Measurements from ENCODE around the gene MAOB. TPM values are rescaled to one million over a fixed set of nuclear protein-coding genes. Genes with fewer than 3 reads are reported as not detected.
"Not testable (repeated sequence)": the region's sequence is repeated elsewhere in the genome, so short reads cannot be mapped to it uniquely, and the experiment has no call there.

The MAOB gene
- total RNA-seq, 1 experiment from 2014 or later, result 0.34 TPM

DNA sequence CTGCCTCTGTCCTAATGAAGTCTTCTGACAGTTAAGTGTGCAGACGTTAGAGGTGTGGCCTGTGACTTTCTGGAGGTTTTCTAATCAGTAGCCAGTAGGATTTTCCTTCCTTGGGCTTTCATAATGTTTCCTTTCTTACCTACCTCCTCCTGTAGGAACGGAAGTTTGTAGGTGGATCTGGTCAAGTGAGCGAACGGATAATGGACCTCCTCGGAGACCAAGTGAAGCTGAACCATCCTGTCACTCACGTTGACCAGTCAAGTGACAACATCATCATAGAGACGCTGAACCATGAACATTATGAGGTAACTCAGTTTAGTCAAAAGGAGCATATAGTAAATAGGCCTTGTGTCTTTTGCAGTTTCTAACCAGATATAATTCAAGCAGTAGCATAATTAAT is 151.2 kb downstream of the MAOB start:
- intact Hi-C loops (cut with micrococcal nuclease; ENCODE audit: unreplicated experiment), result no loop called here
- ChIA-PET CTCF (no interaction called here), POLR2A (no interaction called here)
- Histone ChIP-seq H3K27me3 (replicated peaks; ENCODE audit: control insufficient read depth, insufficient read depth, low read length) (no peaks in the 10 kb centered on the region), H3K4me1 (no peaks in the 10 kb centered on the region), H3K36me3 (ENCODE audit: control insufficient read depth, insufficient read depth, low read length) (no peaks in the 10 kb centered on the region), H3K9me3 (no peaks in the 10 kb centered on the region), H3K4me3 (ENCODE audit: low read depth, low read length) (no peak overlapping the region)
- Mint-ChIP-seq H3K9me3 (ENCODE audit: unreplicated experiment) (no peaks in the 10 kb centered on the region), H3K36me3 (ENCODE audit: insufficient read depth, unreplicated experiment) (no peaks in the 10 kb centered on the region), H3K4me1 (ENCODE audit: low read depth, unreplicated experiment) (no peaks in the 10 kb centered on the region), H3K4me3 (ENCODE audit: unreplicated experiment) (no peak overlapping the region), H3K27me3 (ENCODE audit: insufficient read depth, unreplicated experiment) (no peaks in the 10 kb centered on the region), H3K27ac (ENCODE audit: unreplicated experiment) (no peak overlapping the region)
- no peak for DNase-seq
- TF ChIP-seq, protein P1, sequence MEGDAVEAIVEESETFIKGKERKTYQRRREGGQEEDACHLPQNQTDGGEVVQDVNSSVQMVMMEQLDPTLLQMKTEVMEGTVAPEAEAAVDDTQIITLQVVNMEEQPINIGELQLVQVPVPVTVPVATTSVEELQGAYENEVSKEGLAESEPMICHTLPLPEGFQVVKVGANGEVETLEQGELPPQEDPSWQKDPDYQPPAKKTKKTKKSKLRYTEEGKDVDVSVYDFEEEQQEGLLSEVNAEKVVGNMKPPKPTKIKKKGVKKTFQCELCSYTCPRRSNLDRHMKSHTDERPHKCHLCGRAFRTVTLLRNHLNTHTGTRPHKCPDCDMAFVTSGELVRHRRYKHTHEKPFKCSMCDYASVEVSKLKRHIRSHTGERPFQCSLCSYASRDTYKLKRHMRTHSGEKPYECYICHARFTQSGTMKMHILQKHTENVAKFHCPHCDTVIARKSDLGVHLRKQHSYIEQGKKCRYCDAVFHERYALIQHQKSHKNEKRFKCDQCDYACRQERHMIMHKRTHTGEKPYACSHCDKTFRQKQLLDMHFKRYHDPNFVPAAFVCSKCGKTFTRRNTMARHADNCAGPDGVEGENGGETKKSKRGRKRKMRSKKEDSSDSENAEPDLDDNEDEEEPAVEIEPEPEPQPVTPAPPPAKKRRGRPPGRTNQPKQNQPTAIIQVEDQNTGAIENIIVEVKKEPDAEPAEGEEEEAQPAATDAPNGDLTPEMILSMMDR (IDR thresholded peaks at IDR 0.05; ENCODE audit: insufficient read depth in 1 of 2, low read depth in 1 of 2, low read length in 1 of 2, severe bottlenecking in 1 of 2, unreplicated experiment in 1 of 2), result no peak
- no TSS peak for BruUV-seq (replicated peaks)

DNA sequence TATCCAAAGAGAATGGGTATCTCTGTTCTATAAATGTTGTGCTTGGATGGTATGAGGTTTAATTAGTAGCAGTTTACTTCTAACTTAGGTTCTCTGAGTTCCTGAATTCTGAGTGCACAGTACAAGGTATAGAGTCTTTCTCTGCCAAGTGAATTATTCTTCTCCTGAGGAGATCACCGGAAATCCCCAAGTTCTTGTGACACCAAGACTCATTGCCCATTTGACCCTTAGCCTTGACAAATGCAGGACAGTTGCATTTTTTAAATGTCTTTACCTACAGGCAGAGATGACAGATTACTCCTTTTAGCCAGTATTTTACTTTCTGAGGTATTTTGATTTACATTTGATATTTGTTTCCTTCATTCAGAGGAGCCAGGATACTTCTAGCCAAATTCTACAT is 153.3 kb downstream of the MAOB start:
- Mint-ChIP-seq H3K4me3 (ENCODE audit: unreplicated experiment) (no peak overlapping the region), H3K36me3 (ENCODE audit: insufficient read depth, unreplicated experiment) (no peaks in the 10 kb centered on the region), H3K27me3 (ENCODE audit: insufficient read depth, unreplicated experiment) (no peaks in the 10 kb centered on the region), H3K9me3 (ENCODE audit: unreplicated experiment) (no peaks in the 10 kb centered on the region), H3K27ac (ENCODE audit: unreplicated experiment) (no peak overlapping the region), H3K4me1 (ENCODE audit: low read depth, unreplicated experiment) (peaks cover 6% of the 10 kb centered on the region)
- no peak for DNase-seq
- no peaks in the 10 kb centered on the region for H3K36me3 ChIP-seq (ENCODE audit: control insufficient read depth, insufficient read depth, low read length)
- BruUV-seq (replicated peaks), result no TSS peak
- no peaks in the 10 kb centered on the region for H3K9me3 ChIP-seq
- no peak overlapping the region for H3K4me3 ChIP-seq (ENCODE audit: low read depth, low read length)
- TF ChIP-seq, protein P1 (IDR thresholded peaks at IDR 0.05; ENCODE audit: insufficient read depth in 1 of 2, low read depth in 1 of 2, low read length in 1 of 2, severe bottlenecking in 1 of 2, unreplicated experiment in 1 of 2), result no peak
- H3K4me1 ChIP-seq, result no peaks in the 10 kb centered on the region
- POLR2A ChIA-PET, result no interaction called here
- no peaks in the 10 kb centered on the region for H3K27me3 ChIP-seq (replicated peaks; ENCODE audit: control insufficient read depth, insufficient read depth, low read length)
- CTCF ChIA-PET, result no interaction called here
- intact Hi-C loops (cut with micrococcal nuclease; ENCODE audit: unreplicated experiment), result no loop called here

DNA sequence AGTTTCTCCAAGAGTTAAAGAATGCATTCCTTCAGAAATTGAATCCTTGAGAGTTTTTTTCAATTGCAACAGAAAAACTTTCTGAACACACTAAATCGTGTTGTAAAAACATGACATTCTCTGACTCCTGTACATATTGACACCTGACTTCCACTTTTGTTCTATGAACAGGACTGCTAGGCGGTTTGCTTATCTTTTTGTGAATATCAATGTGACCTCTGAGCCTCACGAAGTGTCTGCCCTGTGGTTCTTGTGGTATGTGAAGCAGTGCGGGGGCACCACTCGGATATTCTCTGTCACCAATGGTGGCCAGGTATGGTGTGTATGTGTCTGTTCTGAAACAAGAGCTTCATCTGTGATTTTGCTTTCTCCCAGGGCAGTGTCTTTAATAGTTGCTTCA is 154.2 kb downstream of the MAOB start:
- Mint-ChIP-seq H3K4me1 (ENCODE audit: low read depth, unreplicated experiment) (peaks cover 6% of the 10 kb centered on the region), H3K27me3 (ENCODE audit: insufficient read depth, unreplicated experiment) (no peaks in the 10 kb centered on the region), H3K36me3 (ENCODE audit: insufficient read depth, unreplicated experiment) (no peaks in the 10 kb centered on the region), H3K4me3 (ENCODE audit: unreplicated experiment) (no peak overlapping the region), H3K27ac (ENCODE audit: unreplicated experiment) (no peak overlapping the region), H3K9me3 (ENCODE audit: unreplicated experiment) (no peaks in the 10 kb centered on the region)
- DNase-seq, result no peak
- Histone ChIP-seq H3K4me1 (no peaks in the 10 kb centered on the region), H3K36me3 (ENCODE audit: control insufficient read depth, insufficient read depth, low read length) (no peaks in the 10 kb centered on the region), H3K9me3 (no peaks in the 10 kb centered on the region), H3K4me3 (ENCODE audit: low read depth, low read length) (no peak overlapping the region), H3K27me3 (replicated peaks; ENCODE audit: control insufficient read depth, insufficient read depth, low read length) (no peaks in the 10 kb centered on the region)
- intact Hi-C loops (cut with micrococcal nuclease; ENCODE audit: unreplicated experiment), result no loop called here
- ChIA-PET CTCF (no interaction called here), POLR2A (no interaction called here)
- TF ChIP-seq, protein P1 (IDR thresholded peaks at IDR 0.05; ENCODE audit: insufficient read depth in 1 of 2, low read depth in 1 of 2, low read length in 1 of 2, severe bottlenecking in 1 of 2, unreplicated experiment in 1 of 2), result no peak
- no TSS peak for BruUV-seq (replicated peaks)

DNA sequence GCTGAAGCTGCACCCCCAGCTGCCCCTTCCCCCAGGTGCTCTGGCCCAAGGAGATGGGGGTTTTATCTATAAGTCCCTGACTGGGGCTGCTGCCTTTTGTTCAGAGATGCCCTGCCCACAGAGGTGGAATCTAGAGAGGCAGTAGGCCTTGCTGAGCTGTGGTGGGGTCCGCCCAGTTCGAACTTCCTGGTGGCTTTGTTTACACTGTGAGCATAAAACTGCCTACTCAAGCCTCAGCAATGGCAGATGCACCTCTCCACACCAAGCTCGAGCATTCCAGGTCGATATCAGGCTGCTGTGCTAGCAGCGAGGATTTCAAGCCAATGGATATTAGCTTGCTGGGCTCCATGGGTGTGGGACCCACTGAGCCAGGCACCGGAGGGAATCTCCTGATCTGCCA is 155.0 kb downstream of the MAOB start:
- H3K9me3 ChIP-seq; H3K4me3 ChIP-seq (ENCODE audit: low read depth, low read length); H3K36me3 ChIP-seq (ENCODE audit: control insufficient read depth, insufficient read depth, low read length); H3K27me3 ChIP-seq (replicated peaks; ENCODE audit: control insufficient read depth, insufficient read depth, low read length); DNase-seq; H3K9me3 Mint-ChIP-seq (ENCODE audit: unreplicated experiment); H3K27me3 Mint-ChIP-seq (ENCODE audit: insufficient read depth, unreplicated experiment); H3K4me1 ChIP-seq; H3K4me3 Mint-ChIP-seq (ENCODE audit: unreplicated experiment); POLR2A ChIA-PET; H3K4me1 Mint-ChIP-seq (ENCODE audit: low read depth, unreplicated experiment); H3K36me3 Mint-ChIP-seq (ENCODE audit: insufficient read depth, unreplicated experiment); CTCF ChIA-PET; H3K27ac Mint-ChIP-seq (ENCODE audit: unreplicated experiment); BruUV-seq (replicated peaks); intact Hi-C loops (cut with micrococcal nuclease; ENCODE audit: unreplicated experiment): not testable (repeated sequence)

DNA sequence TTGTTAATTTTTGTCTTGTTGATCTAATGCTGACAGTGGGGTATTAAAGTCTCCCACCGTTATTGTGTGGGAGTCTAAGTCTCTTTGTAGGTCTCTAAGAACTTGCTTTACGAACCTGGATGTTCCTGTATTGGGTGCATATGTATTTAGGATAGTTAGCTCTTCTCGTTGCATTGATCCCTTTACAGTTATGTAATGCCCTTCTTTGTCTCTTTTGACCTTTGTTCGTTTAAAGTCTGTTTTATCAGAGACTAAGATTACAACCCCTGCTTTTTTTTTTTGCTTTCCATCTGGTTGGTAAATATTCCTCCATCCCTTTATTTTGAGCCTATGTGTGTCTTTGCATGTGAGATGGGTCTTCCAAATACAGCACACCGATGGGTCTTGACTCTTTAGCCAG is 157.0 kb downstream of the MAOB start:
- CTCF ChIA-PET, result interaction anchor here (0.7 kb wide), 1 partner anchor 22 kb away, joined by 3 read pairs; no protein-coding TSS in a partner anchor
- H3K27ac Mint-ChIP-seq (ENCODE audit: unreplicated experiment); H3K27me3 ChIP-seq (replicated peaks; ENCODE audit: control insufficient read depth, insufficient read depth, low read length); H3K36me3 ChIP-seq (ENCODE audit: control insufficient read depth, insufficient read depth, low read length); H3K4me1 Mint-ChIP-seq (ENCODE audit: low read depth, unreplicated experiment); DNase-seq; H3K9me3 Mint-ChIP-seq (ENCODE audit: unreplicated experiment); H3K9me3 ChIP-seq; H3K4me3 Mint-ChIP-seq (ENCODE audit: unreplicated experiment); H3K36me3 Mint-ChIP-seq (ENCODE audit: insufficient read depth, unreplicated experiment); POLR2A ChIA-PET; H3K4me3 ChIP-seq (ENCODE audit: low read depth, low read length); H3K4me1 ChIP-seq; intact Hi-C loops (cut with micrococcal nuclease; ENCODE audit: unreplicated experiment); H3K27me3 Mint-ChIP-seq (ENCODE audit: insufficient read depth, unreplicated experiment); BruUV-seq (replicated peaks): not testable (repeated sequence)
